ENCODE data around the gene CACNG1. TPM values are rescaled to one million over a fixed set of nuclear protein-coding genes. Genes with fewer than 3 reads are reported as not detected.
A peak's percentile ranks its signal among the peaks of the same experiment; 100 is the strongest.

The CACNG1 gene
- total RNA-seq, 1 donor from 2014 or later = not detected

DNA sequence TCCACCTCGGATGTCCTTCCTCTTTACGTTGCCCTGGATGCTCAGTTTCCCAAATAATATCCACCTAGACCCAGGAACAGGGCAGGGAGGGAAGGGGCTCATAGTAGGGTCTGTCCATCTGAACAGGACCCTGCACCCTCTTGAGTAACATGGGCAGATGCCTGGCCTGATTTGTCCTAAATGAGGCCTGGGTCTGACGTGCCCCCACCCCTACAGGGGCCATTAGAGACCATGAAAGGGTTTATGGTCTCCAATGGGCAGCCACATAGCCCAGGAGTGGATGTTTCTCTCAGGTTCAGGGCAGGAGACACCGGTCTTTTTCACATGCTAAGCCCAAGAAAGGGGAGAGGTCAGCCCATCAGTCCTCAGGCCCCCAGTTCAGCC is 6.8 kb downstream of the CACNG1 start:
- Histone ChIP-seq H3K27ac (no peak overlapping the region), H3K79me2 (ENCODE audit: low read depth) (no peaks in the 10 kb centered on the region), H4K20me1 (ENCODE audit: low read depth) (no peaks in the 10 kb centered on the region), H3K9me3 (ENCODE audit: low read depth) (peaks cover 5% of the 10 kb centered on the region), H3K27me3 (no peaks in the 10 kb centered on the region), H3K4me2 (no peak overlapping the region), H3K9ac (no peak overlapping the region), H3K4me3 (no peak overlapping the region), H2AFZ (replicated peaks) (no peak overlapping the region), H3F3A (ENCODE audit: low read depth) (no peaks in the 10 kb centered on the region), H3K4me1 (no peaks in the 10 kb centered on the region), H3K36me3 (no peaks in the 10 kb centered on the region)
- Mint-ChIP-seq H3K4me1 (peaks cover 5% of the 10 kb centered on the region), H3K27ac (no peak overlapping the region), H3K4me3 (no peak overlapping the region), H3K9me3 (peaks cover 25% of the 10 kb centered on the region), H3K27me3 (ENCODE audit: insufficient read depth, low read depth) (peaks cover 9% of the 10 kb centered on the region), H3K36me3 (no peaks in the 10 kb centered on the region)
- DNase-seq (ENCODE audit: low spot score) = no peak
- no peak for TF ChIP-seq EZH2 (IDR thresholded peaks at IDR 0.05)
- TF ChIP-seq, protein P1, sequence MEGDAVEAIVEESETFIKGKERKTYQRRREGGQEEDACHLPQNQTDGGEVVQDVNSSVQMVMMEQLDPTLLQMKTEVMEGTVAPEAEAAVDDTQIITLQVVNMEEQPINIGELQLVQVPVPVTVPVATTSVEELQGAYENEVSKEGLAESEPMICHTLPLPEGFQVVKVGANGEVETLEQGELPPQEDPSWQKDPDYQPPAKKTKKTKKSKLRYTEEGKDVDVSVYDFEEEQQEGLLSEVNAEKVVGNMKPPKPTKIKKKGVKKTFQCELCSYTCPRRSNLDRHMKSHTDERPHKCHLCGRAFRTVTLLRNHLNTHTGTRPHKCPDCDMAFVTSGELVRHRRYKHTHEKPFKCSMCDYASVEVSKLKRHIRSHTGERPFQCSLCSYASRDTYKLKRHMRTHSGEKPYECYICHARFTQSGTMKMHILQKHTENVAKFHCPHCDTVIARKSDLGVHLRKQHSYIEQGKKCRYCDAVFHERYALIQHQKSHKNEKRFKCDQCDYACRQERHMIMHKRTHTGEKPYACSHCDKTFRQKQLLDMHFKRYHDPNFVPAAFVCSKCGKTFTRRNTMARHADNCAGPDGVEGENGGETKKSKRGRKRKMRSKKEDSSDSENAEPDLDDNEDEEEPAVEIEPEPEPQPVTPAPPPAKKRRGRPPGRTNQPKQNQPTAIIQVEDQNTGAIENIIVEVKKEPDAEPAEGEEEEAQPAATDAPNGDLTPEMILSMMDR (IDR thresholded peaks at IDR 0.05) = no peak
- no peak for TF ChIP-seq EZH2phosphoT487 (IDR thresholded peaks at IDR 0.05)

DNA sequence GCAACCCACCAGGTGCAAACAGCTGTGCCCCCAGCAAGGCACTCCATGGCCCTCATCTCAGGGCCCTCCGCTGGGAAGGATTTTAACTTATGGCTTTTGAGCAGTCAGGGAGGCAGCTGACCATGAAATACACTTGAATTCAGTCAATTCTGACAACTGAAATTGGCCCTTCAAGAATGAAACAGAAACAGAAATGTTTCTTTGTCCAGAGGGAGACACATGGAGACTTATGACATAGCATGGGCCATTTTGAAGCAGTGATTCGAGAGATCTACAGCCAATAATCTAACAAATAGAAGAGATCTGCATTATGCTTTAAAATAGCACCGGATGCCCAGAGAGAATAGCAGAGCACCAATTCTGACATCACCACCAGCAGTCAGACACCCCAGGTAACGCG is 7.5 kb downstream of the CACNG1 start:
- no peaks in the 10 kb centered on the region for H3K36me3 ChIP-seq
- no peak overlapping the region for H3K4me3 ChIP-seq
- TF ChIP-seq EZH2phosphoT487 (IDR thresholded peaks at IDR 0.05) = no peak
- TF ChIP-seq, protein P1 (IDR thresholded peaks at IDR 0.05) = no peak
- TF ChIP-seq EZH2 (IDR thresholded peaks at IDR 0.05) = no peak
- Mint-ChIP-seq H3K4me1 (peaks cover 5% of the 10 kb centered on the region), H3K9me3 (peaks cover 21% of the 10 kb centered on the region), H3K4me3 (no peak overlapping the region), H3K27ac (no peak overlapping the region), H3K36me3 (no peaks in the 10 kb centered on the region), H3K27me3 (ENCODE audit: insufficient read depth, low read depth) (peaks cover 9% of the 10 kb centered on the region)
- no peaks in the 10 kb centered on the region for H3F3A ChIP-seq (ENCODE audit: low read depth)
- no peaks in the 10 kb centered on the region for H3K27me3 ChIP-seq
- H3K27ac ChIP-seq = no peak overlapping the region
- no peak overlapping the region for H2AFZ ChIP-seq (replicated peaks)
- no peaks in the 10 kb centered on the region for H3K4me1 ChIP-seq
- DNase-seq (ENCODE audit: low spot score) = no peak
- no peak overlapping the region for H3K4me2 ChIP-seq
- no peaks in the 10 kb centered on the region for H3K79me2 ChIP-seq (ENCODE audit: low read depth)
- peaks cover 5% of the 10 kb centered on the region for H3K9me3 ChIP-seq (ENCODE audit: low read depth)
- H3K9ac ChIP-seq = no peak overlapping the region
- no peaks in the 10 kb centered on the region for H4K20me1 ChIP-seq (ENCODE audit: low read depth)

DNA sequence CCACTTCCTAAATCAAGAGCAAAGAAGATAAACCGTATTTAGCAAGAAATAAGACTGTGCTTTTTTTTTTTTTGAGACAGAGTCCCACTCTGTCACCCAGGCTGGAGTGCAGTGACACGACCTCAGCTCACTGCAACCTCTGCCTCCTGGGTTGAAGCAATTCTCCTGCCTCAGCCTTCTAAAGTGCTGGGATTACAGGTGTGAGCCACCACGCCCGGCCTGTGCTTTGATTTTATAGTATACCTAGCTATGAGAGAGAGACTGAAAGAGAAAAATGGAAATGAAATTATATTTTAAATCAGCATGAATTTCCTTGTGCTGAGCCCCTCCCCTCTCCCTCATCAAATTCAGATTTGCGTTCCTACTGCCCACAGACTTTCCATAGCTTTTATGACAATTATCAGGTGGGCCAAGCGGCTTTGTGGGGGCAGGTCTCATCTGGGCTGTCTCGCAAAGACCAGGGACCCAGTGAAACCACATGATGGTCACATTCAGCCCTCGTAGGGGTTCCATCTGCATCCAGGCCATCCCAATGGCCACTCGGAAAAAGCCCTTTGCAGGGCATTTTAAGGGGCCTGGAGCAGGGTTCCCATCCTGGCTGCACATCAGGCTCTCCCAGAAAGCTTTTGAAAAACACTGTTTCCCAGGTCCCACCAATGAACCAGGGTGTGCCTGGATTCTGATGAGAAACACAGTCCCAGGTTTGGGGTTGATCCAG is 8.5 kb downstream of the CACNG1 start:
- no peak for DNase-seq (ENCODE audit: low spot score)
- H3K36me3 ChIP-seq = no peaks in the 10 kb centered on the region

More for the DNA sequence above, 8.5 kb downstream of the CACNG1 start:
- peak overlapping the region; percentile 33 for H3K27ac Mint-ChIP-seq
- peaks cover 9% of the 10 kb centered on the region for H3K27me3 Mint-ChIP-seq (ENCODE audit: insufficient read depth, low read depth)
- peaks cover 11% of the 10 kb centered on the region for H3K9me3 Mint-ChIP-seq
- H3K4me1 Mint-ChIP-seq = peaks cover 5% of the 10 kb centered on the region
- H3K36me3 Mint-ChIP-seq = no peaks in the 10 kb centered on the region
- H3K4me3 ChIP-seq = no peak overlapping the region
- TF ChIP-seq EZH2phosphoT487 (IDR thresholded peaks at IDR 0.05) = no peak
- no peak for TF ChIP-seq EZH2 (IDR thresholded peaks at IDR 0.05)
- TF ChIP-seq, protein P1 (IDR thresholded peaks at IDR 0.05) = no peak
- no peaks in the 10 kb centered on the region for H3K79me2 ChIP-seq (ENCODE audit: low read depth)
- H3K4me1 ChIP-seq = no peaks in the 10 kb centered on the region
- H2AFZ ChIP-seq (replicated peaks) = no peak overlapping the region
- H3K4me2 ChIP-seq = no peak overlapping the region
- no peaks in the 10 kb centered on the region for H3K27me3 ChIP-seq
- no peak overlapping the region for H3K9ac ChIP-seq
- no peak overlapping the region for H3K27ac ChIP-seq
- no peak overlapping the region for H3K4me3 Mint-ChIP-seq
- peaks cover under 1% of the 10 kb centered on the region for H3K9me3 ChIP-seq (ENCODE audit: low read depth)
- H4K20me1 ChIP-seq (ENCODE audit: low read depth) = no peaks in the 10 kb centered on the region
- H3F3A ChIP-seq (ENCODE audit: low read depth) = no peaks in the 10 kb centered on the region

Data from neural progenitor cell (in vitro differentiated cells).